Fibroblast of lung (primary cell): ENCODE data around the gene CSGALNACT2.

Experiments
- EZH2 ChIP-seq: IDR thresholded peaks from 2 replicates; pipeline ENCODE4 v1.5.1; 2012; ENCODE audit warnings: low read length, control low read depth, mild to moderate bottlenecking; ENCODE audit errors: missing control alignments
- TF ChIP-seq, protein P1 (sequence below), 2 donors: IDR thresholded peaks in 1 of 2; conservative IDR thresholded peaks in 1 of 2; 1 replicate in 1 of 2; 2 replicates in 1 of 2; pipeline ENCODE4 v1.5.1; 2011 to 2012; ENCODE audit warnings: low read length in 2 of 2, control low read depth in 1 of 2, inconsistent platforms in 1 of 2, low read depth in 1 of 2, mild to moderate bottlenecking in 1 of 2

DNA sequence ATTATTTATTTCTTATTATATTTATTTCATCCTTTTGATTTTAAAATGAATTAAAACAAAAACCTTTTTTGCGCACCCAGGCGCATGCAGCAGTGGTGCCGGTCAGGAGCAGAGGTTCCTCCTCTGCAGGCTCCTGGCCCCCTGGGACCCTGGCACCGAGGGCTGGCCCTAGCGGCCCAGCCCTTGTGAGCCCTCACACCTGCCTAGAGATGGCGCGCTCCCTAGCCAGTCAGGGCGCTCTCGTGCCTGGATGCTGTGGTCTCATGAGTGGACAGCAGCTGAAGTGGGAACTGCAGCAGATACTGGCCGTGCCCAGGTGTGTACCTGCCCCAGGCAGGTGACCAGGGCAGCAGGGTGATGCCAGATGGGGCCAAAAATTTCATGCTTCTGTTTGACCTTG, 47.6 kb upstream of the CSGALNACT2 start:
- no peak for TF ChIP-seq EZH2
- TF ChIP-seq, protein P1, sequence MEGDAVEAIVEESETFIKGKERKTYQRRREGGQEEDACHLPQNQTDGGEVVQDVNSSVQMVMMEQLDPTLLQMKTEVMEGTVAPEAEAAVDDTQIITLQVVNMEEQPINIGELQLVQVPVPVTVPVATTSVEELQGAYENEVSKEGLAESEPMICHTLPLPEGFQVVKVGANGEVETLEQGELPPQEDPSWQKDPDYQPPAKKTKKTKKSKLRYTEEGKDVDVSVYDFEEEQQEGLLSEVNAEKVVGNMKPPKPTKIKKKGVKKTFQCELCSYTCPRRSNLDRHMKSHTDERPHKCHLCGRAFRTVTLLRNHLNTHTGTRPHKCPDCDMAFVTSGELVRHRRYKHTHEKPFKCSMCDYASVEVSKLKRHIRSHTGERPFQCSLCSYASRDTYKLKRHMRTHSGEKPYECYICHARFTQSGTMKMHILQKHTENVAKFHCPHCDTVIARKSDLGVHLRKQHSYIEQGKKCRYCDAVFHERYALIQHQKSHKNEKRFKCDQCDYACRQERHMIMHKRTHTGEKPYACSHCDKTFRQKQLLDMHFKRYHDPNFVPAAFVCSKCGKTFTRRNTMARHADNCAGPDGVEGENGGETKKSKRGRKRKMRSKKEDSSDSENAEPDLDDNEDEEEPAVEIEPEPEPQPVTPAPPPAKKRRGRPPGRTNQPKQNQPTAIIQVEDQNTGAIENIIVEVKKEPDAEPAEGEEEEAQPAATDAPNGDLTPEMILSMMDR (conservative IDR thresholded peaks at IDR 0.05 in 1 of 2, IDR thresholded peaks at IDR 0.05 in 1 of 2; ENCODE audit: low read depth in 1 of 2, low read length in 2 of 2), result no peak
